Measurements from ENCODE around the gene FRRS1L. TPM values are rescaled to one million over a fixed set of nuclear protein-coding genes. Genes with fewer than 3 reads are reported as not detected.

Gene FRRS1L
- total RNA-seq, 1 donor from 2014 or later = 7.2 TPM

DNA sequence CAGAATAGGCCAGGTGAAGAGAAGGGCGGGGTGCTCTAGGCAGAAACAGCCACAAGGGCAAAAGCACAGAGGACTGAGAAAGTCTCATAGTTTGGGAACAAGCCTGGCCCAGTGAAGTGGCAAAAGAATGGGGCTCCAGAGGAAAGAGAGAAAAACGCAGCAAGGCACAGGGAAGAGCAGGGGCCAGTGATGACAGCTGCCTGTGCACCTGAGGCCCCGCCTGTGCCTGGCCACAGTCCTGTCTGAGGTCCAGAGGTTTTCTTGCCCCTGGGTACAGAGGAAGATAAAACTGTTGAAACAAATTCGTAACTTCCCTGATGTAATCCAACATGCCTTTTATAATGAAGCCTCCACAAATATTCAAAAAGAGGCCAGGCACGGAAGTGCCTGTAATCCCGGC is 22.0 kb downstream of the FRRS1L start:
- DNase-seq (ENCODE audit: extremely low spot score, unreplicated experiment) = no peak
- TF ChIP-seq, protein P1, sequence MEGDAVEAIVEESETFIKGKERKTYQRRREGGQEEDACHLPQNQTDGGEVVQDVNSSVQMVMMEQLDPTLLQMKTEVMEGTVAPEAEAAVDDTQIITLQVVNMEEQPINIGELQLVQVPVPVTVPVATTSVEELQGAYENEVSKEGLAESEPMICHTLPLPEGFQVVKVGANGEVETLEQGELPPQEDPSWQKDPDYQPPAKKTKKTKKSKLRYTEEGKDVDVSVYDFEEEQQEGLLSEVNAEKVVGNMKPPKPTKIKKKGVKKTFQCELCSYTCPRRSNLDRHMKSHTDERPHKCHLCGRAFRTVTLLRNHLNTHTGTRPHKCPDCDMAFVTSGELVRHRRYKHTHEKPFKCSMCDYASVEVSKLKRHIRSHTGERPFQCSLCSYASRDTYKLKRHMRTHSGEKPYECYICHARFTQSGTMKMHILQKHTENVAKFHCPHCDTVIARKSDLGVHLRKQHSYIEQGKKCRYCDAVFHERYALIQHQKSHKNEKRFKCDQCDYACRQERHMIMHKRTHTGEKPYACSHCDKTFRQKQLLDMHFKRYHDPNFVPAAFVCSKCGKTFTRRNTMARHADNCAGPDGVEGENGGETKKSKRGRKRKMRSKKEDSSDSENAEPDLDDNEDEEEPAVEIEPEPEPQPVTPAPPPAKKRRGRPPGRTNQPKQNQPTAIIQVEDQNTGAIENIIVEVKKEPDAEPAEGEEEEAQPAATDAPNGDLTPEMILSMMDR (conservative IDR thresholded peaks at IDR 0.05) = no peak
- Mint-ChIP-seq H3K9me3 (no peaks in the 10 kb centered on the region), H3K36me3 (no peaks in the 10 kb centered on the region), H3K27me3 (no peaks in the 10 kb centered on the region), H3K4me1 (ENCODE audit: unreplicated experiment) (peaks cover 4% of the 10 kb centered on the region), H3K27ac (no peak overlapping the region), H3K4me3 (no peak overlapping the region)

DNA sequence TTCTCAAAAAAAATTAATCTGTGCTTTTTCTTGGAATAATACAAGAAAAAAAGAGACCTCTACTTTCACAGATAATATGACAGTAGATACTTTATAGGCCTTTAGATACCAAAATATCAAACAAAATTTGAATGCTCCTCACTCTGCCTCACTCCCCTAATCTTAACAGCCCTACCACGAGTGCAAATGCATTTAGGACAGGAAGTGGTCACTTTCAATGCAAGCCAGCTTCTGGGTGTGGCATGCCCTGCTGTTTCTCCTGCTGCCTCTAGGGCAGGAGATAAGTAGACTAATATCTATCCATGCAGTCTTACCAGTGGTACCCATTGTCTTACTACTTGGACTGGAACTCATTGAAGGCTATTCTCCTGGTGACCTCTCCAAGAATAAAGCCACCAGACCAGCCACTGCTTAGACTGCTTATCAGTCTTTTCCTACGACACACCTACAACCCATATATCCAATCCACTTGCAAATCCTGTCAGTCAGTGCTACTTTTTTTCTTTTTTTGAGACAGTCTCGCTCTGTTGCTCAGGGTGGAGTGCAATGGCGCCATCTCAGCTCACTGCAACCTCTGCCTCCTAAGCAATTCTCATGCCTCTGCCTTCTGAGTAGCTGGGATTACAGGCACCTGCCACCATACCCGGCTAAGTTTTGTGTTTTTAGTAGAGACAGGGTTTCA is 23.0 kb downstream of the FRRS1L start:
- no peak overlapping the region for H3K4me3 Mint-ChIP-seq
- no peak for DNase-seq (ENCODE audit: extremely low spot score, unreplicated experiment)
- no peaks in the 10 kb centered on the region for H3K27me3 Mint-ChIP-seq
- H3K27ac Mint-ChIP-seq = no peak overlapping the region
- H3K36me3 Mint-ChIP-seq = no peaks in the 10 kb centered on the region
- H3K9me3 Mint-ChIP-seq = no peaks in the 10 kb centered on the region
- H3K4me1 Mint-ChIP-seq (ENCODE audit: unreplicated experiment) = peaks cover 4% of the 10 kb centered on the region
- TF ChIP-seq, protein P1 (conservative IDR thresholded peaks at IDR 0.05) = peak; percentile 61

DNA sequence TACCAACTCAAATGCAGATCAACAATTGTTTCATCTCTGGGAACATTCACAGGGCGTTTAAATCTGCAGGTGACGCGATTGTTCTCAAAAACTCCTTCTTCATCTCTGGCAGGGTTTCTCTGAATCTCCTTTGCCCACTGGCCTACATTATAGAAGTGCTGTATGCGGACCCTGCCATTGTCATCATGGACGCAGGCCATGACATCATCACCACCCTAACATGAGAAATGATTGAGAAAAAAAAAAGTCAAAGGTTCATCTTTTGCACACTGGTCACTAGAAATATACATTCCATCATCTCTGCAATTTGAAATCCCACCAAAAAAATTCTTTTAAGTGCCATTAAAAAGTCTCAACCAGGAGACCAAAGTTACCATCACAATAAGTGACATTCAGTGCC is 25.7 kb downstream of the FRRS1L start:
- TF ChIP-seq, protein P1 (conservative IDR thresholded peaks at IDR 0.05) = no peak
- no peak overlapping the region for H3K27ac Mint-ChIP-seq

DNA sequence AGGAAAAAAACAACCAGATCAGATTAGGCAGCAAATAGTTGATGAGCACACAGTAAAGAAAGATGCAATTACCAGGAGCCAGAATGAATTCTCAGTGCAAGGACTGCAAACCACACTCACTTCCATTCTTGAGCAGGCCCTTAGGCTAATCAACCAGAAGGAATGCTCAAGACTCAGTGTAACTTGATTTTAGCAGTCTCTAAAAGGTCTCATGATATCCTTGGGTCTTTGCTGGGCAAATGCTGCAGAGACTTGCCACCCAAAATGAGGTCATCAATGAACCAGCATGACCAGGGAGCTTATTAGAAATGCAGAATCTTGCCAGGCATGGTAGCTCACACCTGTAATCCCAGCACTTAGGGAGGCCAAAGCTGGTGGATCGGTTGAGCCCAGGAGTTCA is 27.2 kb downstream of the FRRS1L start:
- H3K27ac Mint-ChIP-seq = no peak overlapping the region
- no peaks in the 10 kb centered on the region for H3K36me3 Mint-ChIP-seq
- TF ChIP-seq, protein P1 (conservative IDR thresholded peaks at IDR 0.05) = no peak
- no peak overlapping the region for H3K4me3 Mint-ChIP-seq
- no peaks in the 10 kb centered on the region for H3K9me3 Mint-ChIP-seq
- DNase-seq (ENCODE audit: extremely low spot score, unreplicated experiment) = no peak
- H3K27me3 Mint-ChIP-seq = no peaks in the 10 kb centered on the region
- H3K4me1 Mint-ChIP-seq (ENCODE audit: unreplicated experiment) = peaks cover 4% of the 10 kb centered on the region

More for the DNA sequence above, 25.7 kb downstream of the FRRS1L start:
- no peaks in the 10 kb centered on the region for H3K27me3 Mint-ChIP-seq
- peaks cover 4% of the 10 kb centered on the region for H3K4me1 Mint-ChIP-seq (ENCODE audit: unreplicated experiment)
- no peaks in the 10 kb centered on the region for H3K36me3 Mint-ChIP-seq
- H3K4me3 Mint-ChIP-seq = no peak overlapping the region
- no peak for DNase-seq (ENCODE audit: extremely low spot score, unreplicated experiment)
- H3K9me3 Mint-ChIP-seq = no peaks in the 10 kb centered on the region

DNA sequence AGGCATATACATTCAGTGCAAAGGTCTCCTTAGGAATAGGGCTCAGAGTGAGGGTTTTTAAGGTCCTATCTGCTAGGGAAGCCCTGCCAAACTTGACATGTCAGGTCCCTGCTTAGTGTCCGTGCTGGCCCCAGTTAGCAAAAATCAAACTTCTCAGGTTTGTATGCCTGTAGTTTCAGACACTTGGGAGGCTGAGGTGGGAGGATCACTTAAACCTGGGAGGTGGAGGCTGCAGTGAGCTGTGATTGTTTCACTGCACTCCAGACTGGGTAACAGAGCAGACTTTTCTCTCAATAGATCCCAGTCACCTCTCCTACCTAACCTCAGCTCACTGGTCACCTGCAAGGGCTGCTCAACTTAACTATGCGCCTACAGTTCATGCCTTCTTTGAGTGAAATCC is 28.6 kb downstream of the FRRS1L start:
- DNase-seq (ENCODE audit: extremely low spot score, unreplicated experiment) = no peak
- no peak overlapping the region for H3K4me3 Mint-ChIP-seq
- TF ChIP-seq, protein P1 (conservative IDR thresholded peaks at IDR 0.05) = no peak
- no peaks in the 10 kb centered on the region for H3K27me3 Mint-ChIP-seq
- H3K27ac Mint-ChIP-seq = no peak overlapping the region
- no peaks in the 10 kb centered on the region for H3K4me1 Mint-ChIP-seq (ENCODE audit: unreplicated experiment)
- no peaks in the 10 kb centered on the region for H3K9me3 Mint-ChIP-seq
- no peaks in the 10 kb centered on the region for H3K36me3 Mint-ChIP-seq
